Lower leg skin (tissue), 3 donors: Measurements from ENCODE around the gene RALGAPA2.

Experiments
- CTCF ChIP-seq, 3 donors: fragments of 450-650 bp; IDR thresholded peaks; one replicate each; pipeline ENCODE4 v1.5.1; 2016; ENCODE audit warnings: antibody characterized with exemption in 3 of 3, mild to moderate bottlenecking in 3 of 3, moderate library complexity in 2 of 3
- POLR2A ChIP-seq, 2 donors: fragments of 450-650 bp; IDR thresholded peaks; one replicate each; pipeline ENCODE4 v1.6.1; 2016 to 2017; ENCODE audit warnings: antibody characterized with exemption in 2 of 2, mild to moderate bottlenecking in 1 of 2, moderate library complexity in 1 of 2

- TF ChIP-seq CTCF (IDR thresholded peaks at IDR 0.05) (no peak), POLR2A (IDR thresholded peaks at IDR 0.05) (no peak)
These were observed 271.4 kb downstream of the RALGAPA2 start for GRCh38 chr20:20440886-20441658.
